ENCODE data around the gene ZMAT3.

Gene ZMAT3

GRCh38 chr3:179021119-179021903 is 50.3 kb downstream of the ZMAT3 start:
- TF ChIP-seq CTCF (IDR thresholded peaks at IDR 0.05; ENCODE audit: low read depth, low read length, missing control alignments), result no peak
- H3K4me3 ChIP-seq (ENCODE audit: low read depth, low read length), result no peak overlapping the region
- DNase-seq (ENCODE audit: low read depth), result no peak

GRCh38 chr3:179020112-179020511 is 51.5 kb downstream of the ZMAT3 start:
- no peak for TF ChIP-seq CTCF (IDR thresholded peaks at IDR 0.05; ENCODE audit: low read depth, low read length, missing control alignments)
- no peak overlapping the region for H3K4me3 ChIP-seq (ENCODE audit: low read depth, low read length)
- no peak for DNase-seq (ENCODE audit: low read depth)

- TF ChIP-seq CTCF (IDR thresholded peaks at IDR 0.05; ENCODE audit: low read depth, low read length, missing control alignments), result no peak
- no peak for DNase-seq (ENCODE audit: low read depth)
- no peak overlapping the region for H3K4me3 ChIP-seq (ENCODE audit: low read depth, low read length)
These were observed 52.8 kb downstream of the ZMAT3 start for GRCh38 chr3:179018808-179019207.

GRCh38 chr3:179016979-179017670 is 54.5 kb downstream of the ZMAT3 start:
- peak overlapping the region; percentile 27; the same call in 1 of the 2 replicates for H3K4me3 ChIP-seq (ENCODE audit: low read depth, low read length)
- DNase-seq (ENCODE audit: low read depth), result no peak
- TF ChIP-seq CTCF (IDR thresholded peaks at IDR 0.05; ENCODE audit: low read depth, low read length, missing control alignments), result no peak

- TF ChIP-seq CTCF (IDR thresholded peaks at IDR 0.05; ENCODE audit: low read depth, low read length, missing control alignments), result peak; percentile 69
- no peak overlapping the region for H3K4me3 ChIP-seq (ENCODE audit: low read depth, low read length)
- peak; percentile 84 for DNase-seq (ENCODE audit: low read depth)
These were observed 56.0 kb downstream of the ZMAT3 start for GRCh38 chr3:179015551-179016020.

- no peak for TF ChIP-seq CTCF (IDR thresholded peaks at IDR 0.05; ENCODE audit: low read depth, low read length, missing control alignments)
- no peak overlapping the region for H3K4me3 ChIP-seq (ENCODE audit: low read depth, low read length)
- no peak for DNase-seq (ENCODE audit: low read depth)
These were observed 65.9 kb downstream of the ZMAT3 start for GRCh38 chr3:179005706-179006105.
